Effector memory CD8-positive, alpha-beta T cell (primary cell): ENCODE data around the gene LPA.
"Not testable (repeated sequence)": the region's sequence is repeated elsewhere in the genome, so short reads cannot be mapped to it uniquely, and the experiment has no call there.

Source experiments
- ATAC-seq: fragments of 150-1000 bp; cut with Tn5 transposase; replicated peaks from 2 replicates; pipeline ENCODE4 v1.10.0; 2021; ENCODE audit warnings: mild to moderate bottlenecking, moderate library complexity
- DNase-seq, 3 experiments: peaks; one replicate each; pipeline ENCODE4 v3.0.0; 2021
- H3K27ac Mint-ChIP-seq, 2 donors: one replicate each; pipeline ENCODE4 v1.8.0; 2022; ENCODE audit warnings: mild to moderate bottlenecking in 2 of 2, mixed read lengths in 2 of 2, moderate library complexity in 2 of 2
- H3K27me3 Mint-ChIP-seq, 2 donors: one replicate each; pipeline ENCODE4 v1.8.0; 2022; ENCODE audit warnings: mixed read lengths in 2 of 2
- H3K36me3 Mint-ChIP-seq: one replicate; pipeline ENCODE4 v1.8.0; 2022; ENCODE audit warnings: mild to moderate bottlenecking, moderate library complexity, mixed read lengths; ENCODE audit not compliant: insufficient read depth
- H3K4me1 Mint-ChIP-seq, 2 donors: one replicate each; pipeline ENCODE4 v1.8.0; 2022; ENCODE audit warnings: low read depth in 2 of 2, mixed read lengths in 2 of 2
- H3K4me3 Mint-ChIP-seq, 2 donors: one replicate each; pipeline ENCODE4 v1.8.0; 2022; ENCODE audit warnings: mild to moderate bottlenecking in 2 of 2, mixed read lengths in 2 of 2, moderate library complexity in 2 of 2
- H3K9me3 Mint-ChIP-seq, 2 donors: one replicate each; pipeline ENCODE4 v1.8.0; 2022; ENCODE audit warnings: mixed read lengths in 2 of 2
- total RNA-seq, 9 experiments: gene quantifications; one replicate each; lab custom pipeline; 2026; lab: John Stamatoyannopoulos, UW

The LPA gene, protein sequence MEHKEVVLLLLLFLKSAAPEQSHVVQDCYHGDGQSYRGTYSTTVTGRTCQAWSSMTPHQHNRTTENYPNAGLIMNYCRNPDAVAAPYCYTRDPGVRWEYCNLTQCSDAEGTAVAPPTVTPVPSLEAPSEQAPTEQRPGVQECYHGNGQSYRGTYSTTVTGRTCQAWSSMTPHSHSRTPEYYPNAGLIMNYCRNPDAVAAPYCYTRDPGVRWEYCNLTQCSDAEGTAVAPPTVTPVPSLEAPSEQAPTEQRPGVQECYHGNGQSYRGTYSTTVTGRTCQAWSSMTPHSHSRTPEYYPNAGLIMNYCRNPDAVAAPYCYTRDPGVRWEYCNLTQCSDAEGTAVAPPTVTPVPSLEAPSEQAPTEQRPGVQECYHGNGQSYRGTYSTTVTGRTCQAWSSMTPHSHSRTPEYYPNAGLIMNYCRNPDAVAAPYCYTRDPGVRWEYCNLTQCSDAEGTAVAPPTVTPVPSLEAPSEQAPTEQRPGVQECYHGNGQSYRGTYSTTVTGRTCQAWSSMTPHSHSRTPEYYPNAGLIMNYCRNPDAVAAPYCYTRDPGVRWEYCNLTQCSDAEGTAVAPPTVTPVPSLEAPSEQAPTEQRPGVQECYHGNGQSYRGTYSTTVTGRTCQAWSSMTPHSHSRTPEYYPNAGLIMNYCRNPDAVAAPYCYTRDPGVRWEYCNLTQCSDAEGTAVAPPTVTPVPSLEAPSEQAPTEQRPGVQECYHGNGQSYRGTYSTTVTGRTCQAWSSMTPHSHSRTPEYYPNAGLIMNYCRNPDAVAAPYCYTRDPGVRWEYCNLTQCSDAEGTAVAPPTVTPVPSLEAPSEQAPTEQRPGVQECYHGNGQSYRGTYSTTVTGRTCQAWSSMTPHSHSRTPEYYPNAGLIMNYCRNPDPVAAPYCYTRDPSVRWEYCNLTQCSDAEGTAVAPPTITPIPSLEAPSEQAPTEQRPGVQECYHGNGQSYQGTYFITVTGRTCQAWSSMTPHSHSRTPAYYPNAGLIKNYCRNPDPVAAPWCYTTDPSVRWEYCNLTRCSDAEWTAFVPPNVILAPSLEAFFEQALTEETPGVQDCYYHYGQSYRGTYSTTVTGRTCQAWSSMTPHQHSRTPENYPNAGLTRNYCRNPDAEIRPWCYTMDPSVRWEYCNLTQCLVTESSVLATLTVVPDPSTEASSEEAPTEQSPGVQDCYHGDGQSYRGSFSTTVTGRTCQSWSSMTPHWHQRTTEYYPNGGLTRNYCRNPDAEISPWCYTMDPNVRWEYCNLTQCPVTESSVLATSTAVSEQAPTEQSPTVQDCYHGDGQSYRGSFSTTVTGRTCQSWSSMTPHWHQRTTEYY (N-terminal part only)
- total RNA-seq: 0 reads per million in 9 experiments

DNA sequence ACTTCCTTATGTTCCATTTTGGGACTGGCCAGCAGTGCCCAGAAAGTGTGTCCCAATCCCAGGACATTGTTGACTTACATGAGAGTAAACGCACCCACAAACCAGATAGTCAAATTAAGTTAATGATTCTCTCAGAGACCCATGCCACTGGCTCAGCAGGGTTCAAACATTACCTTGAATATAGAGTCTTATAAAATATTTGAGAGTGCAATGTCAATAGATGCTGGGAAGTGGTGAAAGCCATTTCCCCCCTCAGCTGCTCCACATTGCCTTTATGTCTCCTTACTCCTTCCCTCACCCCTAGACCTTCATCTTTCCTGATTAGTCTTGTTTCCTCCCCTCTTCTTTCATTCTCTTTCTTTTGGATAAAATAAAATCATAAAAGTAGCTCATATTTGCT, at the start of gene LPA:
Gene LPA (minus strand): TSS at position 78 of the 400 bp plus-strand sequence. CDS start 61 bp downstream, at position 17.
- H3K4me1 Mint-ChIP-seq, H3K36me3 Mint-ChIP-seq, DNase-seq, ATAC-seq, H3K4me3 Mint-ChIP-seq, H3K9me3 Mint-ChIP-seq, H3K27ac Mint-ChIP-seq: not testable (repeated sequence)
- H3K27me3 Mint-ChIP-seq: peaks cover 27 to 43% of the 10 kb centered on the region in 2 donors

DNA sequence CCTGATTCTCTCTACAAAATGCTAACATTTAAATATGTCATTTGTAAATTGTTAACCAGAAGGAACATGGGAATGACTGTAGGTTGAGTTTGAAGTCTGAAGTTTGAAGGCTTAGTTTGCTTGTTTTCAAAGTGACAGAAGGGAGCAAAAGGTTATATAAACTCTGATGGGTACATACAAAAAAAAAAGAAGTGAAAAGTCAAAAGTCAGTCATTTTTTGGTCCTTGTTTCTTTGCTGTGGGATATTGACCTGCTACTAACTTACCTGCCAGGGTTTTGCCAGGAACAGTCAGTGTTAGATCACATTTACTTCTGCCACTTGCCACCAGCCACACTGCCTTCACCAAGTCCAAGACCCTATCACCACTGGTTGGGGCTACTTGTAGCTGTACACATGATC, 44.9 kb upstream of the LPA start:
- H3K27me3 Mint-ChIP-seq: peaks cover 2 to 33% of the 10 kb centered on the region in 2 donors
- H3K27ac Mint-ChIP-seq, DNase-seq, H3K4me3 Mint-ChIP-seq, H3K9me3 Mint-ChIP-seq, ATAC-seq, H3K4me1 Mint-ChIP-seq, H3K36me3 Mint-ChIP-seq: not testable (repeated sequence)

DNA sequence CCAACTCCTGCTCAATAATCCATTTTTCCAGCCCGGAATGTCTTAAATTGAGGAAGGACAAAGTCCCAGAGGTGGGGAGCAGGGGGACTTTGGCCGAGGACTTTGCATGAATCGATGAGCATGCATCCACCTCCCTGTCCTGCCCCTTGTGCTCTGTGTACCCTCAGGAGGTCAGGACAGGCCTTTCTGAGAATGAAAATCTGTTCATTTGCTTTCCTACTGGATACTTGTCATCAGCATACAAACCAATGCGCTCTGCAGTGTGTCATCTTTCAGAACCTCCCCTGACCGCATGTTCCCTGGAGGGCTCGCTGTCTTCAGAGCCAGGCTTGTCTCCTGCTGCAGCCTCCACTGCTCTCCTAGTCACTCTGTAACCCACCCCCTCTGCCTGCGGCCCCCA, 40.6 kb upstream of the LPA start:
- H3K4me3 Mint-ChIP-seq, H3K4me1 Mint-ChIP-seq, H3K27ac Mint-ChIP-seq, H3K36me3 Mint-ChIP-seq, DNase-seq, ATAC-seq, H3K9me3 Mint-ChIP-seq: not testable (repeated sequence)
- peaks cover 5 to 47% of the 10 kb centered on the region in 2 donors for H3K27me3 Mint-ChIP-seq

DNA sequence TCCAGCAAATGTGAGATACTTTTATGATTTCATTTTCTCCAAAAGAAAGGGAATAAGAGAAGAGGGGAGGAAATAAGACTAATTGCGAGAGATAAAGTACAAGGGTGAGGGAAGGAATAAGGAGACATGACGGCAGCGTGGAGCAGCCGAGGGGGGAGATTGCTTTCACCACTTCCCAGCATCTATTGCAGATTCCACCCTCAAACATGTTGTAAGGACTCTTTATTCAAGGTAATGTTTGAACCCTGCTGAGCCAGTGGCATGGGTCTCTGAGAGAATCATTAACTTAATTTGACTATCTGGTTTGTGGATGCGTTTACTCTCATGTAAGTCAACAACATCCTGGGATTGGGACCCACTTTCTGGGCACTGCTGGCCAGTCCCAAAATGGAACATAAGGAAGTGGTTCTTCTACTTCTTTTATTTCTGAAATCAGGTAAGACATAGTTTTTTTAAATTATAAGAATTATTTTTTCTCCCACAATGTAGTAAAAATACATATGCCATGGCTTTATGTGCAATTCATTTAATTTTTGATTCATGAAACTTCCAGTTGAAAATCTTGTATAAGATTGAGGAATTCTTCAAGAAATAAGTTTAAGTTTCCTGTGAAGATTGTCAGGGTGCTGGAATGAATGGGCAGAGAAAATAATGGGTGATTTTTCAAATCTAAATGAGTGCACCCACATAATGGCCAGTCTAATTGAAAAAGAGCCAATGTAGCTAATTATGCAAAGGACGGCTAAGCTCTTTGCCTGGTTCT, 38.0 kb upstream of the LPA start, which contains the start of gene PLG:
Gene PLG (plus strand): TSS at position 327 of the 763 bp plus-strand sequence. CDS start 61 bp downstream, at position 388.
- not testable (repeated sequence) for H3K27ac Mint-ChIP-seq, ATAC-seq, DNase-seq, H3K4me3 Mint-ChIP-seq, H3K4me1 Mint-ChIP-seq, H3K36me3 Mint-ChIP-seq, H3K9me3 Mint-ChIP-seq
- peaks cover 12 to 53% of the 10 kb centered on the region in 2 donors for H3K27me3 Mint-ChIP-seq

DNA sequence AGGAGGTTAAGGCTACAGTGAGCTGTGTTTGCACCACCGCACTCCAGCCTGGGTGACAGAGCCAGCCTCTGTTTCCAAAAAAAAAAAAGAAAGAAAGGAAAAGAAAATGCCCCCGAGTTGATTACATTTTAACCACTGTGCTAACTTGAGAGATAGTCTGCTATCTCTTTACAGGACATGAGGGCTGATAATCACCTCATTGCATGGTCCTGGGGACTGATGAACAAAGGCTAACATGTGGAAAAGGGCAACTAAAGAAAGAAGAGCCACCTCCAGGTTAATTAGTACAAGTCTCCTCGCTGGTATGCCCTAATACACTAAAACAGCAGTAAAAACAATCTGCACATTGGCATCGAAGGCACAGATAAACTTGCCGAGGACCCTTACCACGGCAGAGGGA, 33.8 kb upstream of the LPA start:
- ATAC-seq: no peak
- Mint-ChIP-seq H3K36me3 (no peaks in the 10 kb centered on the region), H3K9me3 (no peaks in the 10 kb centered on the region), H3K27ac (no peak overlapping the region), H3K27me3 (peaks cover 11 to 30% of the 10 kb centered on the region in 2 donors), H3K4me1 (no peaks in the 10 kb centered on the region), H3K4me3 (no peak overlapping the region)
- DNase-seq: no peak

DNA sequence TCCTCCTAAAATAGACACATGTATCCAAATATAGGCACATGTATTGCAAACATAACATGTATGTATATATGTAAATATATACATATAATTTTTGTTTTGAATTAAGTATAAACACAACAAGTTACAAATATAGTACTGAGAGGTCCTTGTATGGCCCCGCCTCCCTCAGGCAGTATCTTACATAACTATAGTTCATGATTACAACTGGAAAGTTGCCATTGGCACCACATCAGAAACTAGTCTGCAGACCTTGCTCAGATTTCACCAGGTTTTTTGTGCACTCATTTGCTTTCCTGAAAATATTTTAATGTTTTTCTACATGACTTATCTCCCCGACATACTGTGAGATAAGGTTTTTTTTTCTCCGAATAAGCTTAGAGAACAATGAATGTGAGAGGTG, 32.8 kb upstream of the LPA start:
- not testable (repeated sequence) for H3K9me3 Mint-ChIP-seq, H3K4me3 Mint-ChIP-seq, H3K36me3 Mint-ChIP-seq, DNase-seq, H3K27ac Mint-ChIP-seq, H3K4me1 Mint-ChIP-seq, ATAC-seq
- H3K27me3 Mint-ChIP-seq: peaks cover 11 to 29% of the 10 kb centered on the region in 2 donors

DNA sequence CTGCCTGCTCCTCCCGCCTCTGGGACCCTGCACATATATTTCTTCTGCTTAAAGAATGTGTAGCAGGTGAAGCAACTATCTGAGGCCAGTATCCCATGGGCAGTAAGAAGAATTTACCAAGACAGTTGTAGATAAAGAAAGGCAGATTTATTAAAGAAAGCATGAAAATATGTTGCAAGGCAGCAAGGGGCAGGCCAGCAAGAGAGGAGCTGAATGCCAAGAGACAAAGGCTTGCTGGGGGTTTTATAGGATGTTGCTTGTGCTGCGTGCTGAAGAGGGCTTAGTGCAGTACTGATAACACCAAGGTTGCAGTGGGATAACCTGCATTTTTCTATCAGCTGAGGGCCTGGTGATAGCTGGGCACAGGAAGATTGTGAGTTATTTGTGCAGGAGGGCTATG, 31.5 kb upstream of the LPA start:
- not testable (repeated sequence) for H3K9me3 Mint-ChIP-seq, H3K4me1 Mint-ChIP-seq, H3K27ac Mint-ChIP-seq, ATAC-seq, H3K36me3 Mint-ChIP-seq, DNase-seq, H3K4me3 Mint-ChIP-seq
- peaks cover 16 to 20% of the 10 kb centered on the region in 2 donors for H3K27me3 Mint-ChIP-seq

DNA sequence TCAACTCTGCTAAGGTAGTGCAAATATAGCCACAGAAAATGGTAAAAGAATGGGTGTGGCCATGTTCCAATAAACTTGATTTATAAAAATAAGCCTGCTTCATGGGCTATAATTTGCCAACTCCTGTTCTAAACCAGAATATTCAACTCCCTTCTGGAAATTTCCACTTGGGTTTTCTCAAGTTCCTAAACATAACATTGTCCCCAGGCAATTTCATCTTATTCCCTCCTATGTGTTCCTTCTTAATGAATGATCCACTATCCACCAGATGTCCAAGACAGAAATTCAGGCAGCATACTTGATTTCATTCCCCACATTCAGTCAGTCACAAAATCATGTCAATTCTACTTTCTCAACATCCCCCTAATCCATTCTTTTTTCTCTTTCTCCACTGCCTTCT, 30.9 kb upstream of the LPA start:
- DNase-seq, H3K36me3 Mint-ChIP-seq, H3K4me3 Mint-ChIP-seq, H3K27ac Mint-ChIP-seq, H3K9me3 Mint-ChIP-seq, H3K4me1 Mint-ChIP-seq, ATAC-seq: not testable (repeated sequence)
- H3K27me3 Mint-ChIP-seq: peaks cover 16% of the 10 kb centered on the region in 2 donors

DNA sequence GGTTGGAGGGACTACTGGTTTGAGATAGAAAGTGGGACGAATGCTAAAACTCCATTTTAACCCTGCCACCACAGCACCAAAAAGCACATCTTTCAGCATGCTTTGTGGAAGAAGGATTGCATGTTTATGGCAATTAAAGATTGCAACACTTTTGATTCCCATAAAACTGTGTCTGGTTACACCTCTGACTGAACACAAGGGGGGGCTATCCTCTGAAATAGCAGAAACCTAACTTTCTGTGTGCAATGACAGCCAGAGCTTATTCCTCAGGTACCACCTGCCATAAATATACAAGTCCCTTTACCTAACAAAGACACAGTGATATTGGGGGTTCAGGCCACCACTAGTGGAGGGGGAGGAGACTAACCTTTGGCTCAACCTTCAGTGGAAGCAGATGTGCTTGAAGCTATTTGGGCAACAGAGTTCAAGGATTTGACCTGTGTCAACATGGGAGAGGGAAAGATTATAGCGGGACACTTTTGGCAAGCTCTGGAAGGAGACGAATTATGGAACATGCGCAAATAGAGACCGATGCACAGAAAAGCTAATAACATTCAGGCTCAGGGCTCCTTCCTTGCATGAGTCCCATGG, 28.4 kb upstream of the LPA start:
- Mint-ChIP-seq H3K27me3 (peaks cover 8 to 10% of the 10 kb centered on the region in 2 donors), H3K36me3 (no peaks in the 10 kb centered on the region), H3K27ac (no peak overlapping the region), H3K4me3 (no peak overlapping the region), H3K9me3 (no peaks in the 10 kb centered on the region), H3K4me1 (no peaks in the 10 kb centered on the region)
- no peak for ATAC-seq
- DNase-seq: no peak

DNA sequence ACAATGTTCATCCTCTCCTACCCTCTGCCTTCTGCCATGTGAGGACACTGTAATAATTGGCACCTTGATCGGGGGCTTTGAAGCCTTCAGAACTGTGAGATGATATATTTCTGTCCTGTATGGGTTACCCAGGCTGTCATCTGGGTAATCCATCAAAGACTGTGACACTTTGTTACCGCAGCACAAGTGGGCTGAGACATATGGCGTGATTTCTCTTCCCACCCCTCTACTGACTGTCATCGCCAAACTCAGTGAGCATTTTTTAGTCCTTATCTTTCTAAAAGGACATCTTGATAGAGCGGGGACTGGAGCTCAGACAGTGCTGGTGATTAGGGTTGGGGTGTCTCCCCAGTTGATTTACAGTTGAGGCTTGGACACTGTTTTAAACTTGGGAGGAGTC, 27.5 kb upstream of the LPA start:
- H3K4me1 Mint-ChIP-seq: no peaks in the 10 kb centered on the region
- no peak overlapping the region for H3K27ac Mint-ChIP-seq
- DNase-seq (no peak), ATAC-seq (no peak)
- no peak overlapping the region for H3K4me3 Mint-ChIP-seq
- H3K36me3 Mint-ChIP-seq: no peaks in the 10 kb centered on the region
- H3K9me3 Mint-ChIP-seq: no peaks in the 10 kb centered on the region
- H3K27me3 Mint-ChIP-seq: peaks cover 8 to 10% of the 10 kb centered on the region in 2 donors

DNA sequence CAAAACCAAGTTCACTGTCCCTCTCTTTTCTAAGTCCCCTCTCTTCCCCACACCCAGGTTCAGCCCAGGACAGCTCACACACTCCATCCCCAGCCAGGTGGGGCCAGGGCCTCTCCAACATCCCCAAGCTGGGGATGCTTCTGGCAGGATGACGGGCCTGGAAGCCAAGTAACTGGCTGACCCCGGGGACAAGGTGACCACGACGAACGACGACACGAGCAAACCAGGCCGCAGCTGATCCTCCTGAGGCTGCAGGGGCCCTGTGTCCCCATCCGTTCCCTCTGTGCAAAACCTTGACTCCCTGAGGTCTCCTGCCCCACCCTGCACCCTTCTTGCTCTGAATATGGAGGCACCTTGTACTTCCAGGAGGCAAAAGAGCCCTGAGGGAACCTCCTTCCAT, 26.4 kb upstream of the LPA start:
- H3K27ac Mint-ChIP-seq: no peak overlapping the region
- H3K36me3 Mint-ChIP-seq: no peaks in the 10 kb centered on the region
- no peak overlapping the region for H3K4me3 Mint-ChIP-seq
- no peaks in the 10 kb centered on the region for H3K9me3 Mint-ChIP-seq
- H3K27me3 Mint-ChIP-seq: peaks cover 0 to 10% of the 10 kb centered on the region in 2 donors
- no peaks in the 10 kb centered on the region for H3K4me1 Mint-ChIP-seq
- ATAC-seq (no peak), DNase-seq (no peak)

DNA sequence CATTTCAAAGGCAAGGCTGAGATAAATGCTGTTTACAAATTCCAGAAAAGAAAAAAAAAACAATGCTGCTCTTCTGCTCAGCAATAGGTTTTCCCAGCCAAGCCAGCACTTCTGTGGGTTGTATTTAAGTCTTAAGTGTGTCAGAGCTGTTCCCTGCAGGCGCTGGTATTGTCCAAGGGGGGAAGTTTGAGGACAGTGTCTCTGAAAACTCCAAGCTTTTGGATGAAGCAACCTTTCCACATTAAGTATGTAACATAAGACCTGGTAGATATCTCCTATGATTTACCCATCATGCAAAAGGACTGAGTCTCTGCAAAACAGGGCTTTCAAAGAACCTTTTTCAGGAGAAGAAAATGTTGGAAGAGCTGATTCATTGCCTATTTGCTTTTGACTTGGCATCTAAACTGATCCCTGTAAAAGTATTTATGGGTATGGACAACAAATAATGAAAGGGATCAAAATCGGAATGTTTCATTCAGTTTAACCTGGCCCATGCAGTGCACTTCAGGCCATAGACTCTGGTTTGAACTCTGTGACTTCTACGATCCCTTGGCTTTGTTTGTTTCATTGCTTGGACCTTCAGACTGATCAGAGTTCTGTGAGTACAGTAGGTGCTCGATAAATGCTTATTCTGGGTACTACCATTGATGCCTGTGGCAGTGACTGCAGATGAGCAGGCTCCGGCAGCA, 21.8 kb upstream of the LPA start:
- Mint-ChIP-seq H3K4me3 (no peak overlapping the region), H3K36me3 (no peaks in the 10 kb centered on the region), H3K4me1 (no peaks in the 10 kb centered on the region), H3K27me3 (peaks cover 4 to 9% of the 10 kb centered on the region in 2 donors), H3K9me3 (no peaks in the 10 kb centered on the region), H3K27ac (no peak overlapping the region)
- DNase-seq (no peak), ATAC-seq (no peak)
